ENCODE measurements around the gene HECW1. TPM values are rescaled to one million over a fixed set of nuclear protein-coding genes. Genes with fewer than 3 reads are reported as not detected.

HECW1 gene
- total and polyA plus RNA-seq, 10 of the 15 experiments (the other 5 are each of a cell fraction or from before 2014, with no cell fraction given), result under 0.01 to 0.31 (median 0.04) TPM; not detected in 3

- ATAC-seq (no peak), DNase-seq (ENCODE audit: low read depth, low spot score) (no peak), FAIRE-seq (no peak)
- H3K9me3 ChIP-seq (replicated peaks; ENCODE audit: control insufficient read depth, insufficient read depth, low read length), result no peaks in the 10 kb centered on the region
- H3K9ac ChIP-seq (ENCODE audit: control insufficient read depth, insufficient read depth, low read length), result no peak overlapping the region
- ChIA-PET POLR2A (no interaction called here), SMC1A (ENCODE audit: uncharacterized antibody, unreplicated experiment) (no interaction called here), RAD21 (ENCODE audit: unreplicated experiment) (no interaction called here), CTCF (interaction anchor here (0.7 to 1.2 kb wide), 2 partner anchors 55 to 60 kb away, joined by 3 read pairs; no protein-coding TSS in a partner anchor)
- in situ Hi-C loops (cut with MboI), result no loop called here
- H3K4me3 ChIP-seq, result no peak overlapping the region
- no peak overlapping the region for H3K27ac ChIP-seq (ENCODE audit: control insufficient read depth, insufficient read depth)
- H2AFZ ChIP-seq (ENCODE audit: control insufficient read depth, low read depth, low read length), result no peak overlapping the region
- H3K79me2 ChIP-seq (ENCODE audit: control insufficient read depth, insufficient read depth, low read length), result no peaks in the 10 kb centered on the region
- no peaks in the 10 kb centered on the region; a peak in 1 of 4 replicates for H3K27me3 ChIP-seq (replicated peaks in 1 of 2; ENCODE audit: control insufficient read depth in 2 of 2, insufficient read depth in 2 of 2, low read length in 1 of 2)
- H3K4me2 ChIP-seq (ENCODE audit: control insufficient read depth, insufficient read depth), result no peak overlapping the region
- BruUV-seq (replicated peaks), result no TSS peak
- H4K20me1 ChIP-seq (ENCODE audit: control insufficient read depth, insufficient read depth), result no peaks in the 10 kb centered on the region
- no peaks in the 10 kb centered on the region for H3K4me1 ChIP-seq (ENCODE audit: control insufficient read depth, insufficient read depth, low read length)
- no peak for TF ChIP-seq TCF7 (IDR thresholded peaks at IDR 0.05; ENCODE audit: borderline replicate concordance)
- TF ChIP-seq JUND (IDR thresholded peaks at IDR 0.05; ENCODE audit: low read depth, low read length), result no peak
- TF ChIP-seq MEF2A (IDR thresholded peaks at IDR 0.05; ENCODE audit: insufficient read depth, low read depth, low read length), result no peak
- TF ChIP-seq SUZ12 (IDR thresholded peaks at IDR 0.05; ENCODE audit: unreplicated experiment), result no peak
- TF ChIP-seq, protein P1, sequence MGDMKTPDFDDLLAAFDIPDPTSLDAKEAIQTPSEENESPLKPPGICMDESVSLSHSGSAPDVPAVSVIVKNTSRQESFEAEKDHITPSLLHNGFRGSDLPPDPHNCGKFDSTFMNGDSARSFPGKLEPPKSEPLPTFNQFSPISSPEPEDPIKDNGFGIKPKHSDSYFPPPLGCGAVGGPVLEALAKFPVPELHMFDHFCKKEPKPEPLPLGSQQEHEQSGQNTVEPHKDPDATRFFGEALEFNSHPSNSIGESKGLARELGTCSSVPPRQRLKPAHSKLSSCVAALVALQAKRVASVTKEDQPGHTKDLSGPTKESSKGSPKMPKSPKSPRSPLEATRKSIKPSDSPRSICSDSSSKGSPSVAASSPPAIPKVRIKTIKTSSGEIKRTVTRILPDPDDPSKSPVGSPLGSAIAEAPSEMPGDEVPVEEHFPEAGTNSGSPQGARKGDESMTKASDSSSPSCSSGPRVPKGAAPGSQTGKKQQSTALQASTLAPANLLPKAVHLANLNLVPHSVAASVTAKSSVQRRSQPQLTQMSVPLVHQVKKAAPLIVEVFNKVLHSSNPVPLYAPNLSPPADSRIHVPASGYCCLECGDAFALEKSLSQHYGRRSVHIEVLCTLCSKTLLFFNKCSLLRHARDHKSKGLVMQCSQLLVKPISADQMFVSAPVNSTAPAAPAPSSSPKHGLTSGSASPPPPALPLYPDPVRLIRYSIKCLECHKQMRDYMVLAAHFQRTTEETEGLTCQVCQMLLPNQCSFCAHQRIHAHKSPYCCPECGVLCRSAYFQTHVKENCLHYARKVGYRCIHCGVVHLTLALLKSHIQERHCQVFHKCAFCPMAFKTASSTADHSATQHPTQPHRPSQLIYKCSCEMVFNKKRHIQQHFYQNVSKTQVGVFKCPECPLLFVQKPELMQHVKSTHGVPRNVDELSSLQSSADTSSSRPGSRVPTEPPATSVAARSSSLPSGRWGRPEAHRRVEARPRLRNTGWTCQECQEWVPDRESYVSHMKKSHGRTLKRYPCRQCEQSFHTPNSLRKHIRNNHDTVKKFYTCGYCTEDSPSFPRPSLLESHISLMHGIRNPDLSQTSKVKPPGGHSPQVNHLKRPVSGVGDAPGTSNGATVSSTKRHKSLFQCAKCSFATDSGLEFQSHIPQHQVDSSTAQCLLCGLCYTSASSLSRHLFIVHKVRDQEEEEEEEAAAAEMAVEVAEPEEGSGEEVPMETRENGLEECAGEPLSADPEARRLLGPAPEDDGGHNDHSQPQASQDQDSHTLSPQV (IDR thresholded peaks at IDR 0.05), result no peak
- no peak for TF ChIP-seq SMAD1 (IDR thresholded peaks at IDR 0.05; ENCODE audit: low read depth, partially characterized antibody)
- TF ChIP-seq GATAD2B (conservative IDR thresholded peaks at IDR 0.05; ENCODE audit: low read depth), result no peak
- TF ChIP-seq, protein P2, sequence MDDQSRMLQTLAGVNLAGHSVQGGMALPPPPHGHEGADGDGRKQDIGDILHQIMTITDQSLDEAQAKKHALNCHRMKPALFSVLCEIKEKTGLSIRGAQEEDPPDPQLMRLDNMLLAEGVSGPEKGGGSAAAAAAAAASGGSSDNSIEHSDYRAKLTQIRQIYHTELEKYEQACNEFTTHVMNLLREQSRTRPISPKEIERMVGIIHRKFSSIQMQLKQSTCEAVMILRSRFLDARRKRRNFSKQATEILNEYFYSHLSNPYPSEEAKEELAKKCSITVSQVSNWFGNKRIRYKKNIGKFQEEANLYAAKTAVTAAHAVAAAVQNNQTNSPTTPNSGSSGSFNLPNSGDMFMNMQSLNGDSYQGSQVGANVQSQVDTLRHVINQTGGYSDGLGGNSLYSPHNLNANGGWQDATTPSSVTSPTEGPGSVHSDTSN (IDR thresholded peaks at IDR 0.05; ENCODE audit: insufficient replicate concordance, low read depth, low read length), result no peak
- no peak for TF ChIP-seq BCL11A (IDR thresholded peaks at IDR 0.05; ENCODE audit: low read depth, low read length)
- TF ChIP-seq NFYA (IDR thresholded peaks at IDR 0.05; ENCODE audit: borderline replicate concordance, low read depth, low read length), result no peak
- TF ChIP-seq TCF3 (IDR thresholded peaks at IDR 0.05; ENCODE audit: borderline replicate concordance, insufficient read depth, low read depth, low read length), result no peak
- no peak for TF ChIP-seq EGR1 (IDR thresholded peaks at IDR 0.05; ENCODE audit: borderline replicate concordance in 1 of 2, low read depth in 2 of 2, low read length in 2 of 2)
- TF ChIP-seq NR2C2 (IDR thresholded peaks at IDR 0.05; ENCODE audit: borderline replicate concordance, control insufficient read depth, insufficient read length, low read depth), result no peak
- no peak for TF ChIP-seq BRCA1 (IDR thresholded peaks at IDR 0.05; ENCODE audit: low read depth, low read length)
- no peak for TF ChIP-seq ZNF24 (IDR thresholded peaks at IDR 0.05)
- no peak for TF ChIP-seq ASH2L (IDR thresholded peaks at IDR 0.05; ENCODE audit: borderline replicate concordance, low read depth)
- no peak for TF ChIP-seq PML (IDR thresholded peaks at IDR 0.05; ENCODE audit: low read length)
- TF ChIP-seq SMC3 (IDR thresholded peaks at IDR 0.05; ENCODE audit: borderline replicate concordance, low read length), result no peak
- no peaks in the 10 kb centered on the region for H3K36me3 ChIP-seq (ENCODE audit: control insufficient read depth in 2 of 2, insufficient read depth in 2 of 2, low read length in 1 of 2)
- intact Hi-C loops (cut with micrococcal nuclease; ENCODE audit: unreplicated experiment), result no loop called here
Observed at GRCh38 chr7:43398831-43399230, 286.4 kb downstream of the HECW1 start.

Measured in GM12878 (cell line).